HG03066 (cell line): ENCODE measurements around the gene MXI1.

ENCODE experiments used
- ATAC-seq: cut with Tn5 transposase; IDR thresholded peaks from one replicate; pipeline ENCODE4 v1.9.1; 2021; ENCODE audit warnings: low read depth; ENCODE audit not compliant: unreplicated experiment

Gene MXI1

DNA sequence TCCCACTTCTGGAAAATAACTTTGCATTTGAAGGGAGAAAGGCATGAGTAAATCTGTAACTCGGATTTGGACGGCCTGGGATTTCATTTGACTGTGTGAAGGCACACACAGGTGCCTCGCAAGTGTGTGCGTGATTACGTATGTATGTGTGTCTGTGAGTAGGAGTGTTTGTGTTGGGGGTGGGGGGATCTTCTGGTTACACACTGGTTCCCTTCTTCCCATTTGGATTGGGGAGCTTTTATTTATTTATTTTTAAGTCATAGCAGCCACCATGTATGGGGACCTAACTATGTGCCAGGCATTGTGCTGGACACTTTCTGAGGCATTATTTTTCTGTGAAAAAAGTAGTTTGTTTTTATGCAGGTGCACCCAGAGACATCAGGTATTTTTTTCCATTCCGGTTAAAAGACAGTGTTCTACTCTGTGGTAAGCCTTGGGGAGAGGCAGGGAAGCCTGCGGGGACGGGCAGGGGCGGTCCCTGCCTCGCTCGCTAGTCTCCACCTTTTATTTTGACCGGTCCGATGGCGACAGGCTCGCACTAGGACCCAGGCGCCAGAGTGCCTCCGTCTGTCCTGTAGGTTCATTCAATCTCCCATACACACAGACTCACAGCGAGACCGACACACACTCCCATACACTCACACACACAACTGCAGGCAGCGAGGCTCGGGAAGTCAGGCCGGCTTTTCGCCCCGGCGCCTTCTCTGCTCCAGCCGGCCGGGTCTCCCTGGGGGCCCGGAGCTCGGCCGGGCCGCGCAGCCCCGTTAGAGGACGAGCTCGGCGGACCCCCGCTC is at the start of gene MXI1:
Gene MXI1 (plus strand): TSS at position 595 of the 794 bp plus-strand sequence. CDS start 204 bp downstream, outside the sequence.
- ATAC-seq, result peak; percentile 36

DNA sequence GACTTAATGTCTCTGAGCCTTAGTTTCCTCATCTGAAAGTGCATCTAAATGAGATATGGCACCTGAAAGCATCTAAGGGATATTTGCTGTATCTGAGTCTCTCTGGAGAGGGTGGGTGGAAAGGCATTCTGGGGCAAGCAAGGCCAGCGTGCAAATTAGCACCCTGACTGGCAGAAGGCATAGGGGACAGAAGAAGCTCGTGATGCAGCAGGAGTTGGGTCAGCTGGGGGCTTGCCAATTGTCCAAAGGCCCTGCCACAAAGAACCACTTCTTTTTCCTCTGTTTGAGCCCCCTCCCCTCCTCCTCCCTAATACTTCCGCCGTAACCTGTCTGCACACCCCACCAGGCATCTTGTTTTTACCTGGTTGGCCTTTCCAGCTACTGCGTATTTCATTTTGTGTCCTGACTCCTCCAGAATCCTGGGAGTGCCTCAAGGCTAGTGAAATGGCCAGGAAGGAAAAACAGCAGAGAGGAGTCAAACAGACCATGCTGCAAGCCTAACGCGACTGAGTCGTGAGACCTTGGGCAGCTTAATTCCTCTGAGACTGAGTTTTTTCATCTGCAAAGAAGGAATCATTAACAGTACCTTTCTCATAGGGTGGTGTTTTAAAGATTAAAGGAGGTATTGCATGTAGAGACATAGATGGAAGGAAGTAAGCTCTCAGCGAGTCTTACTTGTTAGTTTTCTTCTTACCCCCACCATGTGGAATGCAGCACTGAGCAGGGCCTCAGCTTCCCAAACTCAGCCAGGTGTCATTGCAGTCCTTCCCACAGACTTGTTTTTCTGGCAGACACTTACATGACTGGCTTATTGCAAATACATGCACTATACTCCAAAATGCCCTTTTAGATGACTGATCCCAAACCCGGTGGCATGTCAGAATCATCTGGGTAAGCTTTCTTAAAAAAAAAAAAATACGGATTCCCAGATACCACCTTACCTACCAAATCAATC is 49.1 kb upstream of the MXI1 start:
- ATAC-seq, result no peak

DNA sequence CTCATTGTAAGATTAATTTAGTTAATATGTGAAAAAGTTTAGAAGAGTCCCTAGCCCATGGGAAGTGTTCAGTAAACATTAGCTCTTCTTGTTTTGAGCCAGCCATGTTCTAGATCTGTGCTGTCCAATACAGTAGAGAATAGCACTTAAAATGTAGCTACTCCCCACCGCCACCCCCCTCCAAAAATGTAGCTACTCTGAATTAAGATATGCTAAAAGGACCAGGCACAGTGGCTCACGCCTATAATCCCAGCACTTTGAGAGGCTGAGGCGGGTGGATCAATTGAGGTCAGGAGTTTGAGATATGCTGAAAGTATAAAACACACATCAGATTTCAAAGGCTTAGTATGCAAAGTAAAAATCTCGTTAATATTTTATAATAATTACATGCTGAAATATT is 47.3 kb upstream of the MXI1 start:
- ATAC-seq, result no peak

DNA sequence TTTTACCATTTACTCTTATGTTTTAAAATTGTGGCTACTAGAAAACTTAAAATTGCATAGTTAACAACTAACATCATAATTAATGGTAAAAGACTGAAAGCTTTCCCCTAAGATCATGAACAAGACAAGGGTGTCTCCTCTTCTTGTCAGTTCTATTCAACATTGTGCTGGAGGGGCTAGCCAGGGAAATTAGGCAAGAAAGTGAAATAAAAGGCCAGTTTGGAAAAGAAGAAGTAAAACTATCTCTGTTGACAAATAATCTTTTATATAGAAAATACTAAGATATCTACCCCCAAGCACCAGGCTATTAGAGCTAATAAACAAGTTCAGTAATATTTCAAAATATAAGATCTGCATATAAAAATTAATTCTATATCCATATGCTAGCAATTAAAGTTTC is 46.9 kb upstream of the MXI1 start:
- ATAC-seq, result no peak

DNA sequence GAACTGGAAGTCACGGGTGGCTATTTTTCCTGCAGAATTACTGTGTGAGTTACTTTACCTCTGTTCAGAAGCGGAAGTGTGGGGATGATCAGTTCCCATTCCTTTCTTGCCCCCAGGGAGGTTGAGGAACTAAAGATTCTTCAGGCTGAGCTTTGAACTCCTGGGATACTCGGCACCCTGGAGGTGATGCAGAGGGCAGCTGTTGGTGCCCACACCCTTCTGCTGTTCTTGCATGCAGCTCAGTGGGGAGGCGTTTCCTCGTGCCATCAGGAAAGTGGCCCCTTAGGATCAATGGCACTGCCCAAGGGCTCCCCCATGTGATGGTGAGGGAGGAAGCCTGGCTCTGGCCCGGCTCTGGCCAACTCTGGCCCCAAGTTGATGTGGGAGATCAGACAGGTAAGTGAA is 44.7 kb upstream of the MXI1 start:
- ATAC-seq, result no peak

DNA sequence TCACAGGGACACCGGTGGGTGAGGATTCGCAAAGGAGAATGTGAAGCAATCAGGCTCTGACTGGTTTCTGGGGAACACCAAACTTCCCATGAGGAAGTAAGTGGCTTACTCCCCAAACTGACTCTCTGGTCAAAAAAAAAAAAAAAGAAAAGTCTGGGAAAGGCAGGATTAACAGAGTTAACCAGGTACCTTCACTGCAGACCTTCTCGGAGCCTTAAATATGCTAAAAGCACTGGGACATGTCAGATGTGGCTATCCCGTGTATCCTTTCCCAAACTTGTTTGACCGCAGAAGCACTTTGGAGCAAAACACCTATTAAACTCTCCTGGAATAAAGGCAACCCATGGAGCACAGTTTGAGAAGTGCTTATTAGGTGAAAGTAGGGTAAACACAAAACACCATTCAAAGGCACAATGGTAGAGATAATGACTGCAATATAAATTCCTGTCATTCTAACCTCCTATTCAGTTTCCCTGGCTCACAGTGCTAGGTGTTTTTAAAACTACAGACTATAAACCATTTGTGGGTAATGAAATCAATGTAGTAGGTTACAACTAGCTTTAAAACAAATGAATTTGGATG is 44.1 kb upstream of the MXI1 start:
- no peak for ATAC-seq

DNA sequence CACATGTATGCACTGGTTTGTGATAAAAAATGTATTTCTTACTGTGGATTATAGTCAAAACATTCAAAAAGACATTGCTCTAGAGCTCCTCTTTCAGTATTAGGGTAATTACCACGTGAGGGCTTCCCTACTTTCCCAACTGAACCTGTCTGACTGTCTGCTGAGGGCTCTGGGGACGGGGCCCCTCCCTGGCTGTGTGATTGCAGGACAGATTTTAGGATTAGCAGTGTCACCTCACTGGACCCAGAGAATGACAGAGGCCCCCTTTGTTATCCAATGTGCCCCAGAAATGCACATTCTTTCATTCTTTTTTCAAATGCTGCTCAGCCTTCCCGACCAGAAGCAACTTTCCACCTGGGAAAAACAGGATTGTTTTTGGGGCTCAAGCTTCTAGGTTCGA is 43.6 kb upstream of the MXI1 start:
- ATAC-seq, result no peak

DNA sequence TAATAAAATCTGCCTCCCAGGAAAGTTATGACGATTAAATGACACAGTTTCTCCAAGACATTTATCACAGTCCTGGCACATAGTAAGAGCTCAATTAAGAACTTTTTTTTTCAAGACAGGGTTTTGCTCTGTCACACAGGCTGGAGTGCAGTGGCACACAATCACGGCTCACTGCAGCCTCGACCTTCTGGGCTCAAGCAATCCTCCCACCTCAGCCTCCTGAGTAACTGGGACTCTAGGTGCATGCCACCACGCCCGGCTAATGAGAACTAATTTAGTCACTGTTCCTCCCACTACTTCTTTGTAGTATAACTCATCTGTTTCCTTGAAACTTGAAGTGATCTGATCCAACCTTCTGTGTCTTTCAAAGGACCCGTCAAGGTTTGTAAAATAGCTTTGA is 42.2 kb upstream of the MXI1 start:
- no peak for ATAC-seq

DNA sequence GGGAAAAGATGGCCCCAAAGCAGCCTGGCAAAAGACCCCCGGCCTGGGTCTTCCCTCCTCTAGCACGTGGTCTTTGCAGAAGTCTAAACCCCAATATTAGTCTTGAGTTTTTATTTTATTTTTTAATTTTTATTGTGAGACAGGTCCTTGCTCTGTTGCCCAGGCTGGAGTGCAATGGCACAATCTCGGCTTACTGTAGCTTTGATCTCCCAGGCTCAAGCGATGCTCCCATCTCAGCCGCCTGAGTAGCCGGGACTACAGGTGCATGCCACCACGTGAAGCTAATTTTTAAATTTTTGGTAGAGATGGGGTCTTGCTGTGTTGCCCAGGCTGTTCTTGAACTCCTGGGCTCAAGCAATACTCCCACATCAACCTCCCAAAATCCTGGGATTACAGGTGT is 40.3 kb upstream of the MXI1 start:
- ATAC-seq, result no peak

DNA sequence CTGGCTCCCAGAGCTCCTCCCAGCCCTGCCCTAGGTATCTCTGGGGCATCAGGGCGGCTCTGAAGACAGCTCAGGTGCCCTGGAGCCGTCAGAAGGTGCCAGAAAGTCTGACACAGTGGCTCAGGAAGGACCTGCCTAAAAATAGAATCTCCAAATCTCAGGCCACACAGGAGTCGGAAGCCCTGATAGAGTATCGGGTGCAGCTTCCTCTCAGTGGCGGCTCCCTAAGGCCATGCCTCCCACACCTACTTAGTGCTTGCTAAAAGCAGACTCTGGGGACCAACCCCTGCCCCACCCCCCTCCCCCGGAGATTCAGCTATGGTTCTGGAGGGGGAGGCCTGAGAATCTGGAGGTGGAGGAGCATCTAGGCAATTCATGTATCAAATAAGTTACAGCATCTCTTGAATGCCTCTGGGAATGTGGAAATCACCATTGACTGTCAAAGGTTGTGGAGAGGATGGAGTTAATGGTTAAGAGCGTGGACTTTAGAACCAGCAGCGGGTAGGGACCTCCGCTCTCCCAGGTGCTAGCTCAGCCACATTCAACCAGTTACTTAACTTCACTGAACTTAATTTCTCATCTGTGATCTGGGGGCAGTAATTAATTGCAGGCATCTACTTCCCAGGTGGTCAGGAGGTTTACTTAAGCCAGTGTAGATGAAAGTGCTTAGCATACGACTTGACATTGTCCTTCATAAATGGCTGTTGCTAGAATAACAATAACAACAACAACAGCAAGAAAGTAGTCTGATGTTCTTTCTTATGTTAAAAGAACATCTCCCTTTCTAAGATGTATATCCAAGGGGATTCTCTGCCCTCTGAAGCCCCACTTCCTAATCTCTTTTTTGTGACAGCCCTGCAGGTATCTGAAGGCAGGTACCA is 38.6 kb upstream of the MXI1 start:
- no peak for ATAC-seq

DNA sequence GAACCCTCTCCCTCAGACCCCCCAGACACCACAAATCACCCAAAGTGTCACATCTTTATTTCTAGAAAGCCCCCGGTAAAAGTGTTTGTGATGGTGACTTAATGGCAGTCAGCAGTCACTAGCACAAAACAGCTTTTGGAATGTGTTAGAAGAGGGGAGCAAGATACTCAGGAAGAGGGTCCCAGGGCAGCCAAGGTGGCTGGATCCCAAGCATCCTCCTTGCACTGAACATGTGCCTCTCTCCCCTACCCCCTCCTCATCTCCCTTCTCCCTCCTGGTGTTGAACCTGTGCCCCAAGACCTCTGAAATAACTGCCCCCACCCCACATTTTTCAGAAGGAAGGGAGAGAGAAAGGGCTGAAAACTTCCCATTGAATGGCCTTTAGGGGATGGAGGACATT is 37.8 kb upstream of the MXI1 start:
- ATAC-seq, result no peak

DNA sequence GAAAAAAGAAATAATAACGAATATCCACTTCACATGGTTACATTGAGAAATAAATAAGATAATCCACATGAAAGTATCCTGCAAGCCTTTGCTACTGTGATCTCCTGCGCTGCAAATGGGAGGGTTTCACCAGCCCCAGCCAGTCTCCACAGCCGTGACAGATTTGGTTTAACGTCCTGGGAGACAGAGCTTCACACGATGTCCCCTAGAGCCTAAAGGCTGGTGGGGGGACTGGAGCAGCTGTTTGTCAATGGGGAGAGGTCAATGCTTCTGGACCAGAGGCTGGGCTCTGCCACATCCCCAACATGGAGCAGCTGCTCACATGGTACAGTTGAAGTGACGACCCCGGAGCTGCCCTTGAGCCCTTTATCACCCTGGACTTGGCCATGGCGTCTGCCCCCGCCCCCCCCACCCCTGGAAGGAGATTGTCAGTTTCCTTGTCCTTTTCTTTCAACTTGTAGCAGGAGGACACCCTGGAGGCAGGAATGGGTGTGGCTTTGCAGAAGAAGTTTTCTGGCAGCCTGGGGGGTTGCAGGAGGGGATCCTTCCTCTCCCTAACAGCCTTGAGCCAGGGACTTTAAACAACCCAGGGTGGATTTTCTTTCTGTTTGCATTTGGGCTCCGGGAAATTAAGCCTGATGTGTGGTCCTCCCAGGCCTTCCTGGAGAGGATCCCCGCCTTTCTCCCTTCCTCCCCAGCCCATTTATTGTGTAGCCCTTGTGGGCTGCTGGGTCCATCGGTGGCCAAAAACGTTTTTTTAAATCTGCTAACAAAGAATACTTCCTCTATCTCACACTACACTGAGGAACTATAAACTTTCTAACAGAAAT is 37.0 kb upstream of the MXI1 start:
- ATAC-seq, result no peak

DNA sequence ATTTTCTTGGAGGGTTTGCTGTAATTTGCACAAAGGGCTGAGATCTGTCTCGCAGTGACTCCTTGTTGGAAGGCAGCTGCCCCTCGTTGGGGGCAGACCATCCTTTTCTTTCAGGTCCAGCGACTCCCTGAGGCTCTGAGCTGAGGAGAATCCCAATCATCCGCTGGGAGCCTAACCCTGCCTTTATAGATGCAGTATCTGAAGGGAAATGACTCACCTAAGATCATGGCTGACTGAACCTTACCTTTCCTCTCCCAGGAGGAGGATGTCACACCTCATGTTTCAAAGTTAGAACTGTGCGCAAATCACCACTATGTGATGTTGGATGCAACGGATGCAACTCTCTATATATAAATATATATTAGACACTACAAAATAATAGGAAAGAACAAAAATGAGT is 36.4 kb upstream of the MXI1 start:
- ATAC-seq, result no peak

DNA sequence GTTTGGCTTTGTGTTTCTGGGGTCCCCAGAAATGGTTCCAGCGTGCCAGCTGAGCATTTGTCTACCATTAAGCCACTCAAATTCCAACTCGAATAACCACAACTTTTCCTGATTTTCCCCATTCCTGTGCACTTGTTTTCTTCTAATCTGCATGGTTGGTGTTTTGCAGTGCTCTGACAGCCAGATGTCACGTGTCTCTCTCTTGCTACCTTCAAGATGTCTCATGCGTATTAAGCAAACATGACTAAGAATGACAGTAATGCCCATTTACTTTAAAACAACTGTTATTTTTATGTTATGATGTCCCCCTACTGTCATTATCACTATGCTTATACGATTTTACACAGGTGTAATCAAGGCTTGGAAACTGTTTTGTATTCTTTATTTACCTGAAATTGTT is 35.2 kb upstream of the MXI1 start:
- ATAC-seq, result no peak

DNA sequence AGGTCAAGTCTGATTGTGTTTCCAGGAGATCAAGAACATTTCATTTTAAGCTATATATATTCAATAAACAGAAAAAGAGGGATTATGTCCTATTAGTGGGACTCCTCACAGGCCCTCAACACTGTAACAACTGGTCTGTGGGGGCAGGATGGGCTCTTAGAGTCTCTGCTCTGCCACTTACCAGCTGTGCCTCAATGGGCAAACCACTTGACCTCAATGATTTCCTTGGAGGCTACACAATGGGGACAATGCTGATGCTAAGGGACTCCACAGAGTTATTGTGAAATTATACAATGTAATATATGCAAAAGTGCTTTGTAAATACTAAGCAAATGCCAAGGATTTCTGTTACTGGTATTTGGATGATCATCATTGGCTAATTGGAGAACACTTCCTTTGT is 33.2 kb upstream of the MXI1 start:
- ATAC-seq, result no peak

DNA sequence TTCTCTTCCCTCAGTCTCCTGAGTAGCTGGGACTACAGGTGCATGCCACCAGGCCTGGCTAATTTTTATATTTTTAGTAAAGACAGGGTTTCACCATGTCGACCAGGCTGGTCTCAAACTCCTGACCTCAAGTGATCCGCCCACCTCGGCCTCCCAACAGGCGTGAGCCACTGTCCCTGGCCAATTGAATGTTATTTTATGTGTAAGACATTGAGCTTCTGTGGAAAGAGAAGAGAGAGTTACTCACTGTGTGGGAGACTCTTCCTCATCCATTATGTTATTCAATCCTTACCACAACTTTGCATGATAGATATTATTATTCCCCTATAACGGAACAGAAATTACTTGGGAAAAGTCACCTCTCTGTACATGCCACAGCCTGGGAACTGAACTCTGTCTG is 32.6 kb upstream of the MXI1 start:
- no peak for ATAC-seq

DNA sequence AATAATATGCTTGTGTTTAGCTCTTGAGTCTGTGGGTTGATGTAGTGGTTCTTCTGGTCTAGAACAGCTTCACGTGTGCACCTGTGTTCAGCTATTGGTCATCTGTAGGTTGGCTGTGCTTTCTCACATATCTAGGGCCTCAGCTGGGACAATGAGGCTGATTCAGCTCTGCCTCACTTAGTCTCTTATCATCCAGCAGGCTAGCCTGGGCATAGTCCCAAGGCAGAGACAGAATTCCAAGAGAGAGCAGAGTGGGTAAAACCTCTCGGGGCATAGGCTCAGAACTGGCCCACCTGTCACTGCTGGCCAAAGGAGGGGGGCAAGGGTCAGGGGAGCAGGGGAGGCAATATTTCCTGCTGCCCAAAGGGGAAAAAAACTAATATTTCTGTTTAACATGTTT is 32.0 kb upstream of the MXI1 start:
- no peak for ATAC-seq

DNA sequence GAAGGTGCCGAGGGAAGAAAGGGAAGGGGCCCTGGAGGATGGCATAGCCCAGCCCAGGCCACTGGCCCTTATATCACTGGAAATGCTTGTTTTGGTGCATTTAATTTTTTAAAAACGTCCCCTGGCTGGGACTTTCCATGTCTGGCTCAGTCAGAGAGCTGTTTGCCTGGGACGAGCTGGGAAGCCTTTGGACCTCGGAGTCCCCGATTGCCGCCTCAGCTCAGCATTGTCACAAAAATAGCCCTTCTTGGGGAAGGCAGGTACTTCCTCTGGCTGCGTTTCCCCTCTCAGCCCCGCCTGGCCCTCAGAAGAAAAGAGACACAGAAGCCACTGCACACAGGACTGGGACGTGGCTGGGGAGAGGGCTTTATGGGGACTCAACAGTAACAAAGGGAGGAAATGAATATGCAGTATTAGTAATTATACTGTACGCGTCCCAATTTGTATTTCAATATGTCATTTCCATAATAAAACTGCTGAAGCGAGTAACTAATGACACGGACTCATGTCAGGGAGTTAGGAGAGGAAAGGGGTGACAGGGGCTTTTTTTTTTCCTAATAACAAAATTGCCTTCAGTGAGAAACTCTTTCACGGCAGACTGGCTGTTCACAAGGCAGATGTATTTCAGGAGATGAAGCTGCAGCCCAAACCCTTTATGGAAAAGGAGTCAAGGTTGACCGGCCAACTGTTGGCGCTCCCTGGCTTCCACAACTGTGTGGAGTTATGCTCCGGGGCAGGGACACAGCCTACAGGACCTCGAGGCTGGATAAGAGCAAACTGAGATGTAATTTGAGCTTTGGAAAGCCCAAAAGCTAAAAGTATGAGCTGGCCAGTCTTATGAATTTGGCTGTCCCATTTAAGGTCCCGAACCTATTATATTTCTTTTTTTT is 31.0 kb upstream of the MXI1 start:
- no peak for ATAC-seq

DNA sequence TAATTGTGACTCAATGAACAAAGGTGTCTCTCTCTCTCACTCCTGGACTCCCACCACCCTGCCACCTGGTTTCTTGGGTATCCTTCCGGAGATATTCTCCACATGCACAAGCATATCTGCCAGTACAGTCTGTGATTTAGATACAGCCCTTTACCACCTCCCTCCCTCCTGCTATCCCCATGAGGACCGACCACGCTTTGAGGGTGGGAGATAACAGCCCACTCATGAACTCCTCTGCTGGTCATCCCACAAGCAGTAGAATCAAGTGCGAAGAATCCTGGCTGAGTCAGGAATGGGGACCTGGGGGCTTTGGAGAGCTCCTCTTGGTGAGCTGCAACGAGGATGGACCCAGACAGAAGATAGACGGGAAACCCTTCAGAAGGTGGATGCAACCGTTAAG is 28.2 kb upstream of the MXI1 start:
- no peak for ATAC-seq
